HepG2 (cell line): ENCODE results near the gene TMPRSS11E. TPM values are rescaled to one million over a fixed set of nuclear protein-coding genes. Genes with fewer than 3 reads are reported as not detected.
"Not testable (repeated sequence)": the region's sequence is repeated elsewhere in the genome, so short reads cannot be mapped to it uniquely, and the experiment has no call there.

Source experiments
- ATAC-seq: fragments of 200-7000 bp; cut with Tn5 transposase; 3 replicates; pipeline ENCODE4 v1.9.1; 2020; ENCODE audit warnings: mild to moderate bottlenecking, moderate library complexity
- BruUV-seq: library from RNA; stranded (reverse); fragments of 400-500 nt; replicated peaks from 2 replicates; lab custom pipeline; 2021; lab: Mats Ljungman, UMichigan
- CTCF ChIA-PET: fragments of 300-600 bp; formaldehyde crosslinking; extraction: SDS; loops from one replicate; lab custom pipeline; 2021; ENCODE audit warnings: low total read pairs, inconsistent platforms, low intra/inter-chr PET ratio; lab: Yijun Ruan, JAX
- POLR2A ChIA-PET: fragments of 350-600 bp; sonication (Branson Sonifier 250); formaldehyde crosslinking; loops from one replicate; lab custom pipeline; 2020; ENCODE audit warnings: antibody characterized with exemption, inconsistent platforms; lab: Yijun Ruan, JAX
- DNase-seq: peaks from one replicate; pipeline ENCODE4 v3.0.0-alpha.2; 2015; ENCODE audit warnings: low spot score
- FAIRE-seq: peaks from 3 replicates; lab custom pipeline; 2011; peaks lifted over from hg19 to GRCh38; lab: Jason Lieb, UNC
- H2AFZ ChIP-seq: one replicate; pipeline ENCODE4 v1.6.1; 2011; ENCODE audit warnings: low read length, inconsistent platforms
- H3K27ac ChIP-seq: fragments of 300-600 bp; 3 replicates; pipeline ENCODE4 v1.8.0; 2011; ENCODE audit warnings: mixed run types, mild to moderate bottlenecking, mixed read lengths, low read length, inconsistent platforms; ENCODE audit not compliant: insufficient read depth; ENCODE audit errors: extremely low read length
- H3K27me3 ChIP-seq, 2 experiments: fragments of 200-600 bp in 1 of 2; 2 replicates in 1 of 2; 3 replicates in 1 of 2; pipeline versions ENCODE4 v1.6.0 to v1.8.0; 2011; ENCODE audit warnings: low read length in 2 of 2, mild to moderate bottlenecking in 2 of 2, moderate library complexity in 2 of 2, inconsistent platforms in 1 of 2; ENCODE audit not compliant: insufficient read depth in 2 of 2, control insufficient read depth in 1 of 2
- H3K36me3 ChIP-seq, 2 experiments: fragments of 200-600 bp in 1 of 2; replicated peaks in 1 of 2; 2 replicates in 1 of 2; 3 replicates in 1 of 2; pipeline versions ENCODE4 v1.5.1 to v1.8.0; 2011; ENCODE audit warnings: low read length in 2 of 2, inconsistent platforms in 1 of 2; ENCODE audit not compliant: insufficient read depth in 2 of 2, control insufficient read depth in 1 of 2
- H3K4me1 ChIP-seq: 2 replicates; pipeline ENCODE4 v1.5.1; 2012; ENCODE audit warnings: low read length, inconsistent platforms; ENCODE audit not compliant: insufficient read depth
- H3K4me2 ChIP-seq: 2 replicates; pipeline ENCODE4 v1.6.0; 2011; ENCODE audit warnings: low read depth, low read length, inconsistent platforms
- H3K4me3 ChIP-seq, 3 experiments: fragments of 200-600 bp in 1 of 3; sonication (generic), shearing (Covaris generic) in 1 of 3; replicated peaks in 1 of 3; 2 replicates each; pipeline ENCODE4 v1.5.1; 2011 to 2016; ENCODE audit warnings: low read length in 3 of 3, inconsistent platforms in 2 of 3, low read depth in 2 of 3, mild to moderate bottlenecking in 2 of 3, control low read depth in 1 of 3, mixed read lengths in 1 of 3; ENCODE audit not compliant: insufficient read depth in 1 of 3
- H3K79me2 ChIP-seq: one replicate; pipeline ENCODE4 v1.6.1; 2011; ENCODE audit warnings: low read length, inconsistent platforms; ENCODE audit not compliant: insufficient read depth
- H3K9ac ChIP-seq: 2 replicates; pipeline ENCODE4 v1.6.0; 2011; ENCODE audit warnings: mild to moderate bottlenecking, low read depth, low read length, inconsistent platforms; ENCODE audit not compliant: insufficient read depth
- H3K9me3 ChIP-seq: 2 replicates; pipeline ENCODE4 v1.5.1; 2012; ENCODE audit warnings: mild to moderate bottlenecking, low read length
- H4K20me1 ChIP-seq: 2 replicates; pipeline ENCODE4 v1.6.0; 2011; ENCODE audit warnings: inconsistent platforms, mild to moderate bottlenecking, low read length, moderate library complexity; ENCODE audit not compliant: insufficient read depth
- RFX1 ChIP-seq: fragments of 450-650 bp; IDR thresholded peaks from 2 replicates; pipeline ENCODE4 v1.6.1; 2017
- ZBTB10 ChIP-seq: sonication (generic); formaldehyde crosslinking; IDR thresholded peaks from 2 replicates; pipeline ENCODE4 v1.4.0; 2020; ENCODE audit warnings: missing genetic modification reagents, borderline replicate concordance
- WGBS: methylation state at CpG from one replicate; pipeline ENCODE4 v1.1.6; 2017; ENCODE audit warnings: low lambda C conversion rate; 5-methylcytosine and 5-hydroxymethylcytosine counted together
- in situ Hi-C: cut with HindIII; loops from 2 replicates; pipeline ENCODE4 v1.10.0; 2017; ENCODE audit warnings: low pct_unique_long_range_greater_than_20kb; ENCODE audit not compliant: extremely low pct_ligation_motif_present
- intact Hi-C: fragments of 100-400 bp; cut with micrococcal nuclease; formaldehyde crosslinking; loops from one replicate; pipeline ENCODE4 v1.10.0; 2022; ENCODE audit not compliant: unreplicated experiment
- polyA plus RNA-seq, 8 experiments: library from polyadenylated mRNA; depleted of rRNA in 3 of 8; stranded (reverse) in 7 of 8; unstranded in 1 of 8; fragments of >200 nt; fragmentation: Illumina TruSeq in 4 of 8; extraction: Trizol in 4 of 8; gene quantifications; 2 replicates each; pipeline versions ENCODE4 v1.2.1 to v1.2.3, GENCODE V29; 2011 to 2016; ENCODE audit warnings: low read depth in 4 of 8, missing spikeins in 1 of 8, mixed read lengths in 1 of 8; ENCODE audit not compliant: insufficient read depth in 1 of 8
- total RNA-seq, 5 experiments: library from RNA; depleted of rRNA; stranded (reverse); fragments of >200 nt; fragmentation: Illumina TruSeq; extraction: Trizol; gene quantifications; 2 replicates each; pipeline ENCODE4 v1.2.3, GENCODE V29; 2016; ENCODE audit warnings: low read depth in 1 of 5

TMPRSS11E gene
- total and polyA plus RNA-seq, 2 of the 13 experiments (the other 11 are each of a cell fraction or from before 2014, with no cell fraction given), result not detected

- intact Hi-C loops, POLR2A ChIA-PET, CTCF ChIA-PET, H4K20me1 ChIP-seq, H3K4me2 ChIP-seq, H3K9ac ChIP-seq, H3K27ac ChIP-seq, FAIRE-seq, DNase-seq, ATAC-seq, H3K36me3 ChIP-seq, H3K4me3 ChIP-seq, H2AFZ ChIP-seq, H3K4me1 ChIP-seq, H3K9me3 ChIP-seq, BruUV-seq, H3K27me3 ChIP-seq, in situ Hi-C loops, H3K79me2 ChIP-seq: not testable (repeated sequence)
- 59% methylated on average over 13 of the region's 13 CpGs for WGBS
Observed at GRCh38 chr4:68405718-68406478, 41.4 kb upstream of the TMPRSS11E start.

- WGBS, result 3% methylated on average over 3 of the region's 3 CpGs
- no peaks in the 10 kb centered on the region for H3K79me2 ChIP-seq
- no TSS peak for BruUV-seq
- H3K4me1 ChIP-seq, result no peaks in the 10 kb centered on the region
- no peak overlapping the region for H2AFZ ChIP-seq
- no peaks in the 10 kb centered on the region for H4K20me1 ChIP-seq
- in situ Hi-C loops (no loop called here), intact Hi-C loops (no loop called here)
- no peak overlapping the region for H3K9ac ChIP-seq
- POLR2A ChIA-PET, result no interaction called here
- no peaks in the 10 kb centered on the region; a peak in 1 of 5 replicates for H3K27me3 ChIP-seq
- no peak overlapping the region for H3K27ac ChIP-seq
- H3K9me3 ChIP-seq, result no peaks in the 10 kb centered on the region
- DNase-seq (no peak), FAIRE-seq (no peak), ATAC-seq (no peak)
- H3K4me3 ChIP-seq, result no peak overlapping the region
- CTCF ChIA-PET, result no interaction called here
- no peak for TF ChIP-seq RFX1
- TF ChIP-seq ZBTB10, result no peak
- no peak overlapping the region for H3K4me2 ChIP-seq
- H3K36me3 ChIP-seq, result no peaks in the 10 kb centered on the region
Observed at GRCh38 chr4:68406479-68406859, 40.8 kb upstream of the TMPRSS11E start.

DNA sequence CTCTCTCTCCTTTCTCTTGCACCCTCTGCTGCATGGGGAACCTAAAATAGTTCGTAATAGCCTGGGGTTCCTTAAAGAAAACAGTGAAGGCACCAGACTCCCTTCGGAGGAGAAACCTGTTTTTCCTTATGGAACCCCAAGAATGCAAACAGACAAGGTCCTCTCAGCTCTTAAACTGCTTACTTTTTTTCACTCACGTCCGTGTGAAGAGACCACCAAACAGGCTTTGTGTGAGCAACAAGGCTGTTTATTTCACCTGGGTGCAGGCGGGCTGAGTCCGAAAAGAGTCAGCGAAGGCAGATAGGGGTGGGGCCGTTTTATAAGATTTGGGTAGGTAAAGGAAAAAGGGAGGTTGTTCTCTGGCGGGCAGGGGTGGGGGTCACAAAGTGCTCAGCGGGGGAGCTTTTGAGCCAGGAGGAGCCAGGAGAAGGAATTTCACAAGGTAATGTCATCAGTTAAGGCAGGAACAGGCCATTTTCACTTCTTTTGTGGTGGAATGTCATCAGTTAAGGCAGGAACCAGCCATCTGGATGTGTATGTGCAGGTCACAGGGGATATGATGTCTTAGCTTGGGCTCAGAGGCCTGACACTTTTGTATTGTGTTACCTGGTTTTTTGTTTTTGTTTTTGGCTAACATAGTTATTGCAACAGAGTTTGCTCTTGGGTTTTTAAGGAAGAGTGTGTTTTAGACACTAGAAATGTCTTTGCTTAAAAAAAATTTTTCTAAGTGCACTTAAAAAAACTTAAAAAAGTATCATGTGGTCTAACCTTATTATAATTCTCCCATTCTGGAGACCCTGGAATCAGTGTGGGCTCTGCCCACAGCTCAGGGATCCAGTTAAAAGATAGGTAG, 40.0 kb upstream of the TMPRSS11E start:
- in situ Hi-C loops, BruUV-seq, H3K79me2 ChIP-seq, H3K4me1 ChIP-seq, H3K9me3 ChIP-seq, H3K9ac ChIP-seq, CTCF ChIA-PET, H2AFZ ChIP-seq, H4K20me1 ChIP-seq, intact Hi-C loops, H3K36me3 ChIP-seq, H3K4me3 ChIP-seq, ATAC-seq, POLR2A ChIA-PET, H3K27ac ChIP-seq, FAIRE-seq, DNase-seq, H3K4me2 ChIP-seq, H3K27me3 ChIP-seq: not testable (repeated sequence)
- WGBS, result 49% methylated on average over 10 of the region's 10 CpGs
